GM18907 (cell line): ENCODE results near the gene CTU2.

Experiments
- ATAC-seq: cut with Tn5 transposase; IDR thresholded peaks from one replicate; pipeline ENCODE4 v1.9.1; 2021; ENCODE audit warnings: mild to moderate bottlenecking, moderate library complexity; ENCODE audit not compliant: unreplicated experiment

Gene CTU2

DNA sequence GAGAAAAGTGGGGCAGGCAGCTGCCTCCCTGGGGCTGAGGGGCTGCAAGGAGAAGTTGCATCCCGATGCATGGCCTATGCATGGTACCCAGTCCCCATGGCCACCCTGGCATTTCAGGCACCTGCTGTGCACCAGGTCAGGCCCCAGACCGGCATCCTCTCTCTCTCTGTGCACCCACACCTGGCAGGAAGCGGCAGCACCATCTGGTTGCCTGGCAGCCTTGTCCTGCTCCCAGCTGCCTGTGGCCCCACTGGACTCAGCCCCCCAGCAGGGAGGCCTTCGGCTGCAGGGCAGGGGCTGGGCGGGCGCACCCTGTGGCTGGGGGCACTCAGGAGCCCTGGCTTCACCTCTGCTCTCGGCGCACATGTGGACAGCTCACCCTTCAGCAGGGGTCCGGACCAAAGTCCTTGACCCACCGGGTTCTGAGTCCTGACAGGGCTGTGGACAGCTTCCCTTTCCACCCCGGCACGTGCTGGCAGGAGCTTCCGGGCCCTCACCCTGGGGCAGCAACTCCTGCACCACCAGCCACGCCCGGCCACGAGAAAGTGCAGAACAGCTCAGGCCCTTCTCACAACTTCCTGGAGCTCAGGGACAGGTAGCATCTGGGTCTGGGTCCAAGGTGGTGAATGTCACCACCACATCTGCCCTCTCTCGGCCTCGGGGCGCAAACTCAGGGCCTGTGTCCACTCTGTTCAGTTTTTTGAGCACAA lies 36.7 kb downstream of the CTU2 start:
- no peak for ATAC-seq

- ATAC-seq = no peak
These were observed 37.6 kb downstream of the CTU2 start for GRCh38 chr16:88743693-88744576.

DNA sequence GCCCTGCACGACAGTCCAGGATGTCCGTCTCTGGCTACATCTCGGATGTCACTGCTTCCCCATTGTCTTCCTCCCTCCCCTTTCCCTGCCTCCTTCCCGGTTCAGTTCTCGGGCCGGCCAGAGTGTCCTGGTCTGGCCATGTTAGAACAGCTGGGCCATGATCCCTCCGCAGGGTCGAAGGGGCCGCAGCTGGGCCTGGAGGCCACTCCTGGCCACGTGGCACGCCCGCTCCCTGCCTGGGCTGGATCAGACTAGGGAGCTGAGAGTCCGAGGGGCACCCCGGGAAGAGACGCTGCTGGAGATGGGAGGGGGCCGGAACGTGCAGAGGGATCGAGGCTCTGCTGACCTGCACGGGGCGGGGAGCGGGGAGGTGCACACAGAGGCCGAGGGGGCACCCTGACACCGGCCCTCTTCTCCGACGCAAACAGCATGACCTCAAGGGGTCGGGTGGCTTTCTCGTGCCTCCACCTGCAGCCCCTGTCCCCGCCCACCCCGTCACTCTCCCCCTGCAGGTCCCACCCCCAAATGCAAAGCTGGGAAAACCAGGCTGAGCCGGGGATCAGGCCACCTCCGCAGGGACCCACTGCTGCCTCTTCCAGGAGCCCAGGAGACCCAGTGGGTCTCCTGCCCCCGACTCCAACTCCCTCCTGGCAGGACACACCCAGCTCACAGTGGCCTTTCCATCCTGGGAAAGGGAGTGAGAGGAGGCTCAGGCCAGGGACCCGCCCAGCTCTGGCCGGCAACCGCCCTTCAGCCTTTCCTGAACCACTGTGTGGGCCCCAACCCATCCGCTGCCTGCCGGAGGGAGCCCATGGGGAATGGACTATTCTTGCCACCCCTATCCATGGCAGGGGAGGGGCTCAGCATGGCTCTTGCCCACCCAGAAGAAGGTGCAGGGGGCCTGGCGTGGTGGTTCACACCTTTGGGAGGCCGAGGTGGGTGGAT lies 38.5 kb downstream of the CTU2 start:
- no peak for ATAC-seq

GRCh38 chr16:88746506-88746905 lies 40.2 kb downstream of the CTU2 start:
- ATAC-seq = no peak

GRCh38 chr16:88747588-88748301 lies 41.4 kb downstream of the CTU2 start:
- ATAC-seq = no peak

DNA sequence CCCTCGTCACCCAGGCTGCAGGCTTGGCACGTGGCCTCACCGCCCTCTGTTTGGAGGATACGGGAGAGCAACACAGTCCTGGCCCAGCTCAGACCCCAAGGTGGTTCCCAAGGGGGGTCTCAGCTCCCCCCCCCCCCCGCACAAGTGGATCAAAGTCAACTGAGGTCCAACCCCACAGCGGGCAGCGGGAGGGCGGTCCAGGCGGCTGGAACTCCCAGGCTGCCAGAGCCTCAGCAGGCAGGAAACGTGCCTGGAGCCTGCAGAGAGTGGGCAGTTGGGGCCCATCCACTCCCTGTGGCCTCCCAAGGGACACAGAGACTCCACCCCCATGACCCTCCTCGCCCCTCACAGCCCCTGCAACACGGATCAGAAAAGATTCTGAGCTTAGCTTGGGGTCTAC lies 42.1 kb downstream of the CTU2 start:
- ATAC-seq = no peak

DNA sequence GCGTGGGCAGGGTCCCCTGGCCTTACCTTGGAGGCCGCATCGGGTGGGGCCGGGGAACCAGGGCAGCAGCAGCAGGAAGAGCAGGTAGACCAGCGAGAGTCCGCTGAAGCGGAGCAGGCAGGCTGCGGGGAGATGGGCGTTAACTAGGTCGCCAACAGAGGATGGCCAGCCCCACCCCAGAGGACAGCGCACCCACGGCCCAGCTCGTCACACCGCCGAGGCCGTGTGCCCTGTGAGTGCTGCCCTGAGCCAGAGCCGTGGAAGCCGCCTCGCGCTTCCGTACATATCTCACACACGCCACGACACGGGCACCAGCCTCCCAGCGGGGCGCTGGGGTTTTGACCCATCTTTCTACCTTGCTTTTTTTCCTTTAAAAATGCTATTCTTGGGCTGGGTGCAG lies 43.1 kb downstream of the CTU2 start:
- no peak for ATAC-seq

DNA sequence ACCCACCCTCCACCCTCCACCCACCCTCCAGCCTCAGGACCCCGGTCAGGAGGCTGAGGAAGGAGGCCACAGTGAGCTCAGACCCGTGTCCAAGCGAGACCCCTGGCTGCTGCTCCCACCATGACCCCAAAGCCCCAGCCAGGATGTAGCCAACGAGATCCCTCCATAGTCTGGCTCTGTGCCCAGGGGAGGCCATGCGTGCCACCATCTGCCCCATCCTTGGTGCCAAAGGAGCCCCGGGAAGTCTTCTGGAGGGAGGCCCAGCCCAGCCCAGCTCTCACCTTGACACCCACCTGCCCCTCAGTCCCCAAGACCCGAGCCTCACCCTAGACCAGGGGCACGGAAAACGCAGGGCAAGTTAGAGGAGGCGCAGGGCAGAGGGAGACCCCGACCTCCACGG lies 44.6 kb downstream of the CTU2 start:
- ATAC-seq = no peak

DNA sequence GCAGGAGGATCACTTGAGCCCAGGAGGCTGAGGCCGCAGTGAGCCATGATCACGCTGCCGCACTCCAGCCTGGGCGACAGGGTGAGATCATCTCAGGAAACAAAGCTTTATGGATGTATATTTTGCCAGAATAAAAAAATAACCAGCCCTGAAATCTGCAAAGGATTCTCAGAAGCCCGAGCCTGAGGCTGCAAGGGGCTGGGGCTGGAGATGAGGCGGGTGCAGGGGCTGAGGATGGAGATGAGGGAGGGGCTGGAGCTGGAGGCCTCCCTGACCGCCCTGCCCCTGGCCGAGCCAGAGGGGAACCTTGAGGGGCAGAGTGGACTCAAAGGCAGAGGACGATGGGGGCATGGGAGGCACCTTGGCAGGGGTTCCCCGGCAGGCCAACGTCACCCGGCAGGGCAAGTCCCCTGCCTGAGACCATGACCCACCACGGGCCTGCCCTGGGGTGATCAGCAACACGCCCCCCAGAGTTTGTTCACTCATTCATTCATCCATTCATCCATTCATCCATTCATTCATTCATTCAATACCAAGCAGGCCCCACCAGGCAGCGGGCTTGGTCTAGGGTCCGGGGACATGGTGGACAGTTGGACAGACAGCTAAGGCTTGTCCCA lies 46.2 kb downstream of the CTU2 start:
- no peak for ATAC-seq

GRCh38 chr16:88753191-88753590 lies 46.9 kb downstream of the CTU2 start:
- ATAC-seq = no peak

GRCh38 chr16:88753602-88754001 lies 47.3 kb downstream of the CTU2 start:
- ATAC-seq = no peak

- no peak for ATAC-seq
These were observed 48.0 kb downstream of the CTU2 start for GRCh38 chr16:88754109-88754911.

DNA sequence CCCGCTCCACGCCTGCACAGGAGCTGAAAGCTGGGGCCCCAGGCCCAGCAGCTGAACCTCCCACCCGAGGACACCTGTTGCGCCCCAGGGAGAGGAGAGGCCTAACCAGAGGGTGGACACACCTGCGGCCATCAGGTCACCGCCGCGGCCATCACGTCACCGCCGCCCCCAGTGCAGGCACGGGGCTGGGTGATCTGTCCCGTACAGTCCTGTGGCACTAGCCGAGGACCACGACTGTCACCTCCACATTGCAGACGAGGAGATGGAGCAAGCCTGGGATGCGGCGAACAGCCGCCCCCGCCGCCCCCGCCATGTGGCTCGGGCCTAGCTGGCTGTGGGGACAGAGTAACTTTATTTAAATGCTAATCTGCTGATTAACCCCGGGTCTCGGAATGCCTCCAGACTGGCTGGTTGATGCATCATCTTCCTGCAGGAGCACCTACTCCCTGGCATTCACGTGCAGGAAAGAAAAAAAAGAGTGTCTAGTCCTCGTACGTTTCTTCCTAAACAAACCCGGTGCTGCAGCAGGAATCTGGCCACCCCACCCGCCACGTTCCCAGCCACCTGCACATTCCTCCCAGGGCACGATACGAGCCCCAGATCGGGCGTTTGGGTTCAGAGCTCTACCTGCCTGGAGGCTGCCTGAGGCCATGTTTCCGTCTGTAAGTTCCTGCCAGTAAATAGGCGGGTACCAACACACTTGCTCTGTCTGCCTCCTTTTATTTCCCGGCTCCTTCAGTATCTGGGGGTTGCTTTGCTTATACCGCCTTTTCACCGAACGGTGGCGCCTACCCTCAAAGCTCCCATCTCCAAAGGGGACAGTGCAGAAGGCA lies 48.8 kb downstream of the CTU2 start:
- no peak for ATAC-seq

GRCh38 chr16:88755745-88756443 lies 49.6 kb downstream of the CTU2 start:
- ATAC-seq = no peak

- no peak for ATAC-seq
These were observed 52.1 kb downstream of the CTU2 start for GRCh38 chr16:88758227-88758943.

DNA sequence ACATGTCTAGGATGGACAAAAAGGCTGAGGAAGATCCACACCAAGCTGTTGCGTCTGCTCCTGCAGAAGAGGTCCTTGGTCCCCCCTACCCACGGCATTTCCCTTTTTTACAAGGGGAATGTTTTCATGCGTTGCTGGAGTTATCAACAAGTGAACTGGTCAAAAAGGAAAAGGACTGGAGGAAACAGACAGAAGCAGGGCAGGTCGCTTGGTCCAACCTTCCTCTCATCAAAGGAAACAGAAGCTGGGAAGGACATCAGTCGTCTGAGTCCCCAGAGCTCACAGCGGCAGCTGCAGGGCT lies 52.6 kb downstream of the CTU2 start:
- ATAC-seq = no peak

DNA sequence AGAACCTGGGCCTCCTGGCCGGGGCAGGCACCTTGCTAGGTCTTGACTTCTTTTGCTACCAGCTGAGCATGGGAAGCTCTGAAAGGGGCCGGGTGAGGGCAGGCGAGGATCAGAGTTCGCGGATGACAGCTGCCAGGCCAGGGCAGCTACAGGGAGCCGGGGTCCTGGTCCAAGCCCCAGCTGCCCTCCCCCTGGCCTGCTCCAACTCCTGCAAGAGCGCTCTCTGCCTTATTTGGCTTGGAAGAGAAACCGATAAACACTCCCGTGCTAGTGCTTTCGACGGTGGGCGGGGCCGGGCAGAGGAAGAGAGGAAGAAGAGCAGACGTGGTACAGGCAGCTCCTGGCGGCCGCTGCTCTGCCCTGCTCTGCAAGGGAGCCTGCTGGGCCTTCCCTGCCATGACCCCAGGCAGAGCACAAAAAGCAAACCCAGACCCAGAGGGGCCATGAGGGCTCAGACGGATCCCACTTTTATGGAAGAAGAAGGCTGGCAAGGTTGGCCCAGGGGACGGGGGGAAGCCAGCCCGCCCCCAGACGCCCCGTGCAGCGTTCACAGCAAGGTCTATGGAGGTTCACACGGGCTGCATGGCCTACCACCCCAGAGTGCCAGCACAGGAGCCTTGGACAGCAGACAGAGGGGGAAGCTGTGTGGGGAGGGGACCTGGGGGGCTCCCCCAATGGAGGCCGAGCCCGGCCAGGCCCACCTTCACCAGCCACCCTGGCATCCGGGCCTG lies 53.1 kb downstream of the CTU2 start:
- no peak for ATAC-seq
